ENCODE data around the gene TEX51.

The TEX51 gene

GRCh38 chr2:126862730-126863129 is 36.0 kb upstream of the TEX51 start:
- intact Hi-C loops (cut with micrococcal nuclease): no loop called here
- H3K9me3 Mint-ChIP-seq: peaks cover 28% of the 10 kb centered on the region
- no peak overlapping the region for H3K27ac Mint-ChIP-seq
- H3K36me3 Mint-ChIP-seq (ENCODE audit: low read depth): no peaks in the 10 kb centered on the region
- peaks cover 1% of the 10 kb centered on the region for H3K27me3 Mint-ChIP-seq
- no peak overlapping the region for H3K4me3 Mint-ChIP-seq
- peaks cover 13% of the 10 kb centered on the region for H3K4me1 Mint-ChIP-seq (ENCODE audit: low read depth)

GRCh38 chr2:126863336-126864015 is 35.2 kb upstream of the TEX51 start:
- Mint-ChIP-seq H3K4me1 (ENCODE audit: low read depth) (peaks cover 13% of the 10 kb centered on the region), H3K27ac (no peak overlapping the region), H3K27me3 (peaks cover 1% of the 10 kb centered on the region), H3K9me3 (peaks cover 32% of the 10 kb centered on the region), H3K4me3 (no peak overlapping the region), H3K36me3 (ENCODE audit: low read depth) (no peaks in the 10 kb centered on the region)
- intact Hi-C loops (cut with micrococcal nuclease): no loop called here

- peaks cover 32% of the 10 kb centered on the region for H3K9me3 Mint-ChIP-seq
These were observed 33.8 kb upstream of the TEX51 start for GRCh38 chr2:126864861-126865260.

GRCh38 chr2:126866451-126866850 is 32.2 kb upstream of the TEX51 start:
- H3K4me3 Mint-ChIP-seq: no peak overlapping the region
- intact Hi-C loops (cut with micrococcal nuclease): no loop called here
- H3K27me3 Mint-ChIP-seq: peaks cover 1% of the 10 kb centered on the region
- peaks cover 13% of the 10 kb centered on the region for H3K4me1 Mint-ChIP-seq (ENCODE audit: low read depth)
- peaks cover 32% of the 10 kb centered on the region for H3K9me3 Mint-ChIP-seq
- H3K36me3 Mint-ChIP-seq (ENCODE audit: low read depth): no peaks in the 10 kb centered on the region
- H3K27ac Mint-ChIP-seq: no peak overlapping the region

More at GRCh38 chr2:126864861-126865260, 33.8 kb upstream of the TEX51 start:
- intact Hi-C loops (cut with micrococcal nuclease): no loop called here
- no peak overlapping the region for H3K4me3 Mint-ChIP-seq
- H3K27ac Mint-ChIP-seq: no peak overlapping the region
- H3K4me1 Mint-ChIP-seq (ENCODE audit: low read depth): peaks cover 13% of the 10 kb centered on the region
- peaks cover 1% of the 10 kb centered on the region for H3K27me3 Mint-ChIP-seq
- no peaks in the 10 kb centered on the region for H3K36me3 Mint-ChIP-seq (ENCODE audit: low read depth)

- H3K4me3 Mint-ChIP-seq: no peak overlapping the region
- H3K27ac Mint-ChIP-seq: no peak overlapping the region
- no peaks in the 10 kb centered on the region for H3K4me1 Mint-ChIP-seq (ENCODE audit: low read depth)
- no peaks in the 10 kb centered on the region for H3K36me3 Mint-ChIP-seq (ENCODE audit: low read depth)
- intact Hi-C loops (cut with micrococcal nuclease): no loop called here
- peaks cover 30% of the 10 kb centered on the region for H3K9me3 Mint-ChIP-seq
- no peaks in the 10 kb centered on the region for H3K27me3 Mint-ChIP-seq
These were observed 23.7 kb upstream of the TEX51 start for GRCh38 chr2:126874961-126875360.

GRCh38 chr2:126876631-126877030 is 22.1 kb upstream of the TEX51 start:
- Mint-ChIP-seq H3K4me1 (ENCODE audit: low read depth) (no peaks in the 10 kb centered on the region), H3K27me3 (no peaks in the 10 kb centered on the region), H3K4me3 (no peak overlapping the region), H3K36me3 (ENCODE audit: low read depth) (no peaks in the 10 kb centered on the region), H3K9me3 (peaks cover 30% of the 10 kb centered on the region), H3K27ac (no peak overlapping the region)
- intact Hi-C loops (cut with micrococcal nuclease): no loop called here

DNA sequence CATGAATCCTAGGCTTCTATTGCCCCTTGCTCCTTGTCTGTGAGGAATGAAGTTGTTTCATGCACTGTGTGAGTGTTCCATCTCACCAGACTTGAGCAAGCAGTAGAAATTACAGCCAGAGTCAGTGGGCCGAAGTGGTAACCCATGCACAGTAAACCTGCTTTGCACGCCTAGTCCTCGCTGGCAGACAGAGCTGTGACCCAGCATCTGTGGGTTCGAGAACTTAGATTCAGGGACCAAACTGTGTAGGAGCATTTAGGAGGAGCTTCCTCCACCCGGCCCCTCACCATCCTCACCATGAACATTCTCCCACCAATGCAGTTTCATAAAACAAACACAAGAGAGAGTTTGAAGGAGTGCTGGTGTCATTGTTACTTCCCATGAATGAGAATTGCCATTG is 21.6 kb upstream of the TEX51 start:
- Mint-ChIP-seq H3K4me1 (ENCODE audit: low read depth) (no peaks in the 10 kb centered on the region), H3K27ac (no peak overlapping the region), H3K36me3 (ENCODE audit: low read depth) (no peaks in the 10 kb centered on the region), H3K4me3 (no peak overlapping the region), H3K9me3 (peaks cover 30% of the 10 kb centered on the region), H3K27me3 (no peaks in the 10 kb centered on the region)
- intact Hi-C loops (cut with micrococcal nuclease): no loop called here

DNA sequence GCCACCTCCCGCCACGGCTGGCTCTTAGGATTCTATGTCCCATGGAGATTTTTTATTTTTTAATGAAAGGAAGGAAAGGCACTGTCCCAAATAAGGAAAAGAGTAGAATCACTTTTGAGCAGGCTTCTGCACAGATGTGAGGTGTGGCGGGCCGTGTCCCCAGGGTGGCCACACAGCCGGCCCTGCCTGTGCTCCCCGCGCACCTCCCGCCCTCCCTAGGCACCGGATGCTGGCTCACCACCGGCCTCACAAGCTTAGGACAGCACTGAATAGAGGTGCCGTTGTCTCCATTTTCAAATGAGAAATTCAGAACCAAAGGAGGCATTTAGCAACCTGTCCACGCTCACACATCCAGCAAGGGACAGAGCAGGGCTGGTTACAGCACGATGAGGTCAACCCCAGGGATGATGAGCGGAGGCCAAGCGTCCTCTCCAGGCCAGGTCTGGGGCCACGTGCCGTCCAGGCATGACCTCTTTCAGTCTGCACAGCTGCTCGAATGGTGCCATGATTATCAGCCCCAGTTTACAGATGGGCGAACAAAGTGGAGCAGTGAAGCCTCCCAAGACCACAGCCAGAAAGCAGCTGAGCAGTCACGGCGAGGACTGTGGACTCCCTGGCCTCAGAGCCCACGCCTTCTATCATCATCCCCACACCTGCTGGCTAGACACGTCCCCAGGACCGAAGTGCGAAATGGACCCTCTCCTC is 20.7 kb upstream of the TEX51 start:
- H3K27ac Mint-ChIP-seq: no peak overlapping the region
- no peaks in the 10 kb centered on the region for H3K36me3 Mint-ChIP-seq (ENCODE audit: low read depth)
- H3K9me3 Mint-ChIP-seq: peaks cover 30% of the 10 kb centered on the region

DNA sequence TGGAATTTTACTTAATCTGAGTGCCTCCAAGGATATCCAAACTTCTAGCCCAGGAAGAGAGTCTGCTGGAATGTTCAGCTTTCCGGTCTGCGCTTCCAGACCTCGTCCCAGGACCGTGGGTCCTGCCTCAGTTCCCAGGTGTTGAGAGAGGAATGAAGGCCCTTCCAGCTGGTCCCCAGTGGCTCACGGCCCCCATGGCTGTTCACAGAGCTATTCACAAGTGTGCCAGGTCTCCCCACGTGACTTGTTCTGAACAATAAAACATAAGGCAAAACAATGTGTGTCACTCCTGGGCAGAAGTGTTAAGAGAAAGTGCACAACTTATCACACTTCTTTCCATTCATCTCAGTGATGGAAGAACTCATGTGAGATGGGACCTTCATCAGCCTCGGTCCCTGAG is 20.1 kb upstream of the TEX51 start:
- no peak overlapping the region for H3K4me3 Mint-ChIP-seq
- no peaks in the 10 kb centered on the region for H3K27me3 Mint-ChIP-seq
- no peak overlapping the region for H3K27ac Mint-ChIP-seq
- no peaks in the 10 kb centered on the region for H3K36me3 Mint-ChIP-seq (ENCODE audit: low read depth)
- peaks cover 24% of the 10 kb centered on the region for H3K9me3 Mint-ChIP-seq
- intact Hi-C loops (cut with micrococcal nuclease): no loop called here
- no peaks in the 10 kb centered on the region for H3K4me1 Mint-ChIP-seq (ENCODE audit: low read depth)

More for the DNA sequence above, 20.7 kb upstream of the TEX51 start:
- H3K4me1 Mint-ChIP-seq (ENCODE audit: low read depth): no peaks in the 10 kb centered on the region
- H3K4me3 Mint-ChIP-seq: no peak overlapping the region
- intact Hi-C loops (cut with micrococcal nuclease): no loop called here
- H3K27me3 Mint-ChIP-seq: no peaks in the 10 kb centered on the region

DNA sequence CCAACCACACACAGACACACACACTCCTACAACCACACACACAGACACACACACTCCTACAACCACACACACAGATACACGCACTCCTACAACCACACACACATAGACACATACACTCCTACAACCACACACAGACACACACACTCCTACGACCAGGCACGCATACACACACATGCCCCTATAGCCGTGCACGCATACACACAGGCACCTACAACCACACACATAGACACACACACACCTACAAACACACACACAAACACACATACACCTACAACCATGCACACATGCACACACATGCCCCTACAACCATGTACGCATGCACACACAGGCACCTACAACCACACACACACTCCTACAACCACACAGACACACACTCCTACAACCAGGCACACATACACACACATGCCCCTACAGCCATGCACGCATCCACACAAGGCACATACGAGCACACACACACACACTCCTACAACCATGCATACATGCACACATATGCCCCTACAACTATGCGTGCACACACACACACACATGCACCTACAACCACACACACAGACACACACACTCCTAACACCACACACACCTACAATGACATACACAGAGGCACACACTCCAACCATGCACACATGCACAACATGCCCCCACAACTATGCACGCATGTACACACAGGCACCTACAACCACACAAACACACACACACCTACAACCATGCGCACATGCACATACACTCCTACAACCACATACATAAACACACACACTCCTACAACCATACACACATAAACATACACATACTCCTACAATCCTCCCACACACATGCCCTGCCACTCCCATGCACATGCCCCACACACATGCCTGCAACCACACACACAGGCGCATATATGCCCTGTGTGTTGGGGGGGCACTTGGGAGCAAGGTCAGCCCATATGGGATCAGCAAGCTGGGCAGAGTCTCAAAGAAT is 19.1 kb upstream of the TEX51 start:
- intact Hi-C loops (cut with micrococcal nuclease): loop anchor here (10.0 kb wide), 1 partner anchor 635 kb away; no protein-coding TSS in a partner anchor
- Mint-ChIP-seq H3K4me1 (ENCODE audit: low read depth) (no peaks in the 10 kb centered on the region), H3K27ac (no peak overlapping the region), H3K27me3 (no peaks in the 10 kb centered on the region), H3K36me3 (ENCODE audit: low read depth) (no peaks in the 10 kb centered on the region), H3K4me3 (no peak overlapping the region), H3K9me3 (peaks cover 15% of the 10 kb centered on the region)

GRCh38 chr2:126880324-126880723 is 18.4 kb upstream of the TEX51 start:
- Mint-ChIP-seq H3K27ac (no peak overlapping the region), H3K4me3 (no peak overlapping the region), H3K27me3 (no peaks in the 10 kb centered on the region), H3K9me3 (peaks cover 8% of the 10 kb centered on the region), H3K36me3 (ENCODE audit: low read depth) (no peaks in the 10 kb centered on the region), H3K4me1 (ENCODE audit: low read depth) (no peaks in the 10 kb centered on the region)
- intact Hi-C loops (cut with micrococcal nuclease): loop anchor here (10.0 kb wide), 1 partner anchor 636 kb away; no protein-coding TSS in a partner anchor

DNA sequence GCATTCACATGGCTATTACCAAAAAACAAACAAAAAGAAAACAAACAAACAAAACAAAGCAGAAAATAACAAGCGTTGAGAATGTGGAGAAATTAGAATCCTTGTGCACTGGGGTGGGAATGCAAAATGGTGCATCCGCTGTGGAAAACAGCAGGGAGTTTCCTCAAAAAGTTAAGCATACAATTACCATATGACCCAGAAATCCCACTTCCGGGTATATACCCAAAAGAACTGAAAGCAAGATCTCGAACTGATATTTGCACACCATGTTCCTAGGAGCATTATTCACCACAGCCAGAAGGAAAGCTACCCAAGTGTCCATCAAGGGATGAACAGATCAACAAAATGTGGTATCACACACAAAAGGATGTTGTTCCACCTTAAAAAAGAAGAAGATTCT is 17.9 kb upstream of the TEX51 start:
- intact Hi-C loops (cut with micrococcal nuclease): loop anchor here (10.0 kb wide), 1 partner anchor 636 kb away; no protein-coding TSS in a partner anchor
- Mint-ChIP-seq H3K4me1 (ENCODE audit: low read depth) (no peaks in the 10 kb centered on the region), H3K27me3 (no peaks in the 10 kb centered on the region), H3K4me3 (no peak overlapping the region), H3K36me3 (ENCODE audit: low read depth) (no peaks in the 10 kb centered on the region), H3K9me3 (peaks cover 4% of the 10 kb centered on the region), H3K27ac (no peak overlapping the region)

DNA sequence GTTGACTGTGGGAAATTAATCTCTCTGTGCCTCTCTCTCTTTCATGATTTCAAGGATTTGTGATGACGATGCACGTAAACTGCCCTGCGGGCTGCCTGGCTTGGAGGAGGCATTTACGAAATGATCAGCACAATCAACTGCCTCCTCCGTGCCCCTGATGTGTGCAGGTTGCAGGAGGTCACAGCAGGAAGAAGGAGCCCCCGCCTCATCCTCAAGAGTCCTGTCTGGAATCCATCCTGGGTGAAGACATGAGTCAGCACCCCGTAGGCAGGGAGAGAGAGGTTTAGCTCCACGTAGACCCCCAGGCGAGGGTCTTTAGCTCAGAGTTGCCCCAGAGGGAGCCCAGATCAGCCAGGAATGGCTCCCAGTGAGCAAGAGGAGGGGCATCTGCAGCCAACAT is 17.1 kb upstream of the TEX51 start:
- intact Hi-C loops (cut with micrococcal nuclease): loop anchor here (10.0 kb wide), 1 partner anchor 637 kb away; no protein-coding TSS in a partner anchor
- H3K27ac Mint-ChIP-seq: no peak overlapping the region
- H3K9me3 Mint-ChIP-seq: no peaks in the 10 kb centered on the region
- H3K4me3 Mint-ChIP-seq: no peak overlapping the region
- peaks cover 5% of the 10 kb centered on the region for H3K4me1 Mint-ChIP-seq (ENCODE audit: low read depth)
- peaks cover 2% of the 10 kb centered on the region for H3K27me3 Mint-ChIP-seq
- H3K36me3 Mint-ChIP-seq (ENCODE audit: low read depth): no peaks in the 10 kb centered on the region

- Mint-ChIP-seq H3K4me1 (ENCODE audit: low read depth) (peaks cover 9% of the 10 kb centered on the region), H3K9me3 (no peaks in the 10 kb centered on the region), H3K27me3 (peaks cover 7% of the 10 kb centered on the region), H3K4me3 (no peak overlapping the region), H3K27ac (no peak overlapping the region), H3K36me3 (ENCODE audit: low read depth) (no peaks in the 10 kb centered on the region)
- intact Hi-C loops (cut with micrococcal nuclease): loop anchor here (10.0 kb wide), 1 partner anchor 637 kb away; no protein-coding TSS in a partner anchor
These were observed 16.5 kb upstream of the TEX51 start for GRCh38 chr2:126882181-126882580.
